Subcutaneous adipose tissue (tissue), 4 donors: ENCODE measurements around the gene SEC61G. TPM values are rescaled to one million over a fixed set of nuclear protein-coding genes. Genes with fewer than 3 reads are reported as not detected.

ENCODE experiments used
- CTCF ChIP-seq: fragments of 450-650 bp; IDR thresholded peaks from one replicate; pipeline ENCODE4 v1.5.1; 2016; ENCODE audit warnings: low read depth, mild to moderate bottlenecking, control low read depth, antibody characterized with exemption, moderate library complexity
- total RNA-seq, 4 donors: library from RNA; depleted of rRNA; stranded (reverse); fragments of >200 nt; gene quantifications; one replicate each; pipeline ENCODE4 v1.1.0, GENCODE V29; 2016

Gene SEC61G
- 100 to 1,000 TPM; 177 to 342 (median 218) TPM for total RNA-seq

GRCh38 chr7:54758702-54759592, at the start of gene SEC61G:
Gene SEC61G, minus strand, starts transcription at chr7:54759211. Its CDS starts 1,623 bp downstream, at chr7:54757588.
- TF ChIP-seq CTCF, result no peak

DNA sequence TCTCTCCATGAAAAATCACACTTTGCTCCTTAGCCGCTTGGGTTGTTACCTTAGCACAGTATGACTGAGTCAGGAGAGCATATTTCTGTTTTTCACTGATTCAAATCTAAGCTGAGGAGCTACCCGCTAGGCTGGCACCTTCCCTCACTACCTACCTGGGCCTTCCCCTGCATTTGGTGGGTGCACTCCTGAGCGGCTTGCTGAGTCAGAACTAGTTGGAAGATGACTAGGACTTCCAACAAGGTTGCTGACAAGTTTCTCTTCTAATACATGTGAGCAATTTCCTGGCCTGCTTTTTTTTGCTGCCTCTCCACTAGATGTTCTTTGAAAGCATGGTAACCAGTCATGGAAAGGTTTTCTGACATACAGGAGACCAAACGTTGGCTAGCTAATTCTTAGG, 43.8 kb upstream of the SEC61G start:
- TF ChIP-seq CTCF, result no peak

GRCh38 chr7:54802114-54802513, 43.1 kb upstream of the SEC61G start:
- TF ChIP-seq CTCF, result no peak

DNA sequence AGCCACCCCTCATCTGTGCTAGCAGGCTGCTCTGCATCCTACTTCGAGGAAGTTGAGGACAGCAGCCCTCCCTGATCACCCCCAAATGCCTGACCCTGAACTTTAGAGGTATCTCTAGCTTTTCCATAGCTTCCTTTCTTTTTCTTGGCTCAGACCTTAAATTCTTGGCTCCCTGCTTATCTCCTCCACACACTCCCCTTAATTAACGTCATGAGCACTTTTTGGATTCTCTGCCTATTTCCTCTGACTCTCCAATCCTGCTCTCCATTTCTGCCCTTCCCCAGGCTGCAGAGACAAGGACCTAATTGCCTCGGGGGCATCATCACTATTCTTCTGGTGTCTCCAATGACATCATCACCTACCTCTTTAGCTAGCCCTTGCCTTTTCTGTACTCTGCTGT, 40.8 kb upstream of the SEC61G start:
- TF ChIP-seq CTCF, result no peak

DNA sequence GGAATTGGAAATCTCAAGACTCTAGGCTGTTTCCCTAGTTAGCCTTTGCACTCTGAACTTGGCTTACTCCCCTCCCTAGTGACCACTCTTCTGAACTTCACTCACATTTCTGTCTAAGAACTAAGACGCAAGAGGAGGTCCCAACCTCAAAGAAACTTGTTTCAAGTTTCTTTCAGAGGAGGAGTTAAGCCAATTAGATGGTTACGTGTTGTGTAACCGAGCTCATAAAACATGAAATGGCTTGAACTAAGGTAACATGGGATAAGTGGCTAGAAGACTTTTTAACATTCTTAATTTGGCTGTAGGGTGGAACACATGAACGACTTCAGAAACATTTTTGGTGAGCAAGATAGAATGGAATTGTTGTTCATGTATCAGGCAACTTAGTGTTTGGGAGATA, 39.5 kb upstream of the SEC61G start:
- no peak for TF ChIP-seq CTCF

DNA sequence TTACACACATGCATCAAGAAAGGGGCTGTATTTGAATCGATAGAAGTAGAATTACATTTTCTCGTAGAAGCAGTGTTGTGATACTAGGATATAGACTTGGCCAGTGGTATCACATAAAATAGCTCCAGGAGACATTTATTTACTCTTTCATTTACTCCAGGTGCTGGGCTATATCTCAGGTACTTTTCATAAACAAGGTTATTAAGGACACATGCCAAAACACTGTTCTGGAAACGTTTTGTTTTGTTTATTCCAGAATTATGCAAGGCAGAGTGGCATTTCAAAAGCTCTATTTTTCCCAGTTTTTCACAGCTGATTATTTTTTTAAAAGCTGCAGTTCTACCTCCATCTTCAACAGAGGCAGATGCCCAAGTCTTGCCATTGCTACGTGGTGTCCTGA, 37.8 kb upstream of the SEC61G start:
- TF ChIP-seq CTCF, result no peak

GRCh38 chr7:54796150-54796549, 37.1 kb upstream of the SEC61G start:
- TF ChIP-seq CTCF, result no peak
